Upper lobe of left lung (tissue), 4 donors: ENCODE data around the gene TMTC1.

Experiments used
- POLR2A ChIP-seq, 4 donors: fragments of 450-650 bp; IDR thresholded peaks; one replicate each; pipeline ENCODE4 v1.5.1; 2016 to 2017; ENCODE audit warnings: antibody characterized with exemption in 4 of 4, mild to moderate bottlenecking in 2 of 4
- TF ChIP-seq, protein P1 (sequence below), 6 experiments: fragments of 450-650 bp in 4 of 6; fragments of 200-600 bp in 2 of 6; sonication (generic) in 2 of 6; IDR thresholded peaks; one replicate each; pipeline ENCODE4 v1.5.1; 2016 to 2019; ENCODE audit warnings: antibody characterized with exemption in 6 of 6

GRCh38 chr12:29744365-29744764, 39.4 kb downstream of the TMTC1 start:
- TF ChIP-seq POLR2A (IDR thresholded peaks at IDR 0.05) = no peak
- TF ChIP-seq, protein P1, sequence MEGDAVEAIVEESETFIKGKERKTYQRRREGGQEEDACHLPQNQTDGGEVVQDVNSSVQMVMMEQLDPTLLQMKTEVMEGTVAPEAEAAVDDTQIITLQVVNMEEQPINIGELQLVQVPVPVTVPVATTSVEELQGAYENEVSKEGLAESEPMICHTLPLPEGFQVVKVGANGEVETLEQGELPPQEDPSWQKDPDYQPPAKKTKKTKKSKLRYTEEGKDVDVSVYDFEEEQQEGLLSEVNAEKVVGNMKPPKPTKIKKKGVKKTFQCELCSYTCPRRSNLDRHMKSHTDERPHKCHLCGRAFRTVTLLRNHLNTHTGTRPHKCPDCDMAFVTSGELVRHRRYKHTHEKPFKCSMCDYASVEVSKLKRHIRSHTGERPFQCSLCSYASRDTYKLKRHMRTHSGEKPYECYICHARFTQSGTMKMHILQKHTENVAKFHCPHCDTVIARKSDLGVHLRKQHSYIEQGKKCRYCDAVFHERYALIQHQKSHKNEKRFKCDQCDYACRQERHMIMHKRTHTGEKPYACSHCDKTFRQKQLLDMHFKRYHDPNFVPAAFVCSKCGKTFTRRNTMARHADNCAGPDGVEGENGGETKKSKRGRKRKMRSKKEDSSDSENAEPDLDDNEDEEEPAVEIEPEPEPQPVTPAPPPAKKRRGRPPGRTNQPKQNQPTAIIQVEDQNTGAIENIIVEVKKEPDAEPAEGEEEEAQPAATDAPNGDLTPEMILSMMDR (IDR thresholded peaks at IDR 0.05) = no peak
